Right renal pelvis (tissue), 4 donors: ENCODE measurements around the gene C3orf70. TPM values are rescaled to one million over a fixed set of nuclear protein-coding genes. Genes with fewer than 3 reads are reported as not detected.
"Not testable (repeated sequence)": the region's sequence is repeated elsewhere in the genome, so short reads cannot be mapped to it uniquely, and the experiment has no call there.

Experiments used
- DNase-seq, 4 donors: peaks; one replicate each; pipeline ENCODE4 v3.0.0-alpha.2; 2013; ENCODE audit warnings: low read depth in 4 of 4, low spot score in 3 of 4, missing footprints in 1 of 4
- polyA plus RNA-seq, 4 donors: library from polyadenylated mRNA; unstranded; fragments of 120-200 nt; gene quantifications; one replicate each; pipeline ENCODE4 v1.2.1, GENCODE V29; 2013; ENCODE audit not compliant: insufficient read length in 4 of 4

The C3orf70 gene
- polyA plus RNA-seq, 4 donors, result 7.2 to 9.4 (median 8.9) TPM

DNA sequence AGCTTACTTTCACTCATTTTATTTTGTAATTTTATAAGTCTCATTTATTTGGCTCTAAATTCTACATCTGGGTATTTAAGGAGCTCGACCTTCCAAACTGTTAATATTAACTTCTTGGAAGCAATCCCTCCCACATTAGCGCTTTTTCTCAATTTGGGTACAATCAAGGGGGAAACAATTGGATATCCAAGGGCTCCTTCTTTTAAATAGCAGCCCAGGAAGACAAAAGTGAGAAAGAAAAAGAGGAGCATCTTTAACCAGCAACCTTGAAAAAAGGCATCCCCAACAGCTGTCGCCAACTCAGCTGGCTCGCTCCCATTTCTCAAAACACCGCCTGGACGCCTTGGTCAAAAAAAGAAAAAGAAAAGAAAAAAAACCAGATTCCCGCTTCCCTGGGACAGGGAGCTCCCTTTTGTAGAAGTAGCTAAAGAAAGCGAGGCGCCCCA is 873 bp downstream of the C3orf70 start:
- no peak for DNase-seq

DNA sequence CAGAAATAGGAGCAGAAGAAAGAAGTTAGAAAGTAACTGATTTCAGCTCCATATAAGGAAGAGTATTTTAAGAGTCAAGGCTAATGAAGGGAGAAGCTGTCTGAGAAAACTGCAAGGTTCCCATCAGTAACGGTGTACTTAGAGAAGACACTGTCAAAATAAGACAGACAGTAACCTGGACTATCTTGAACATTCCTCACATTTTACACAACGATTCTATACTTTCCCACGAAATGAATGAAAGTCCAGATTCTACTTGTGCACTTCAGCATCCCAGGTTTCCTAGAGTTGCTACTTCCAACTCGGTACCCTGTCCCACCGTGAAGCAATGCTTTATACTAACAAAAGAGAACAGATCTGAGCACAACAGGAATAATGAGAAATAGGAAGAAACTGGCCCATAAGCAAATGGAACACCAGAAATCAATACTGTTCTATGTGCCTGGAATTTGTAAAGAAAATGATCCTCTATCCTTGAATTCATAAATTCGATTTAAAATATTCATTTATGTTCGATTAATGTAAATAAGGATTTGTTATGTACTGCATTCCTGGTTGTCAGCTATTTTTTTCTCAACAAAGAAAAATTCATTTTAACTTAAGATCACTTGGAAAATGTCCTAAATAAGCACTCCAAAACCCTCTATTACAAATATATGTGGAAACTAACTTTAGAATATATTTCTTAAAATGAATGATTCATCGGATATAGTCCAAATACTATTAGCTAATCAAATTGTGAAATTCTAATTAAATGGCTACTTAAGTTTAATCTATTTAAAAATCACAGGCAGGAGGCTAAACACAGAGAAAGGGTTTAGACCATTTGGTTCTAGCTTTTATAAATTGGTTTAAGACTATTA is 1.5 kb downstream of the C3orf70 start:
- no peak for DNase-seq

DNA sequence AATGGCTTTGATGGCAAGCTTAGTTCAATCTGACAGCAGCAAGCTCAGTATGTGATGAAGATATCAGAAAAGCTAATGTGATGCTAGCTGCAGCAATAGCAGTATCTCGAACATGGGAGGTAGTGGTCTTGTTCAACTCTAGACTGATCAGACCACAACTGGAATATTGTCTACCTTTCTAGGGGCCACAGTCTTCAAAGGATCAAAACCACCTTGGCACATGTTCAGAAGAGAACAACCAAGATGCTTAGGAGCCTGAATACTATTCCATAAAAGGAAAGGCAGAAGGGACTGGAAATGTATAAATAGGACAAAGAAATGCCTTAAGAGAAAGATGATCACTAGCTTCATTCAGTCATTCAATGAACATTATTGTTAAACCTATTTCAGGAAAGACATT is 2.3 kb downstream of the C3orf70 start:
- DNase-seq, result no peak

DNA sequence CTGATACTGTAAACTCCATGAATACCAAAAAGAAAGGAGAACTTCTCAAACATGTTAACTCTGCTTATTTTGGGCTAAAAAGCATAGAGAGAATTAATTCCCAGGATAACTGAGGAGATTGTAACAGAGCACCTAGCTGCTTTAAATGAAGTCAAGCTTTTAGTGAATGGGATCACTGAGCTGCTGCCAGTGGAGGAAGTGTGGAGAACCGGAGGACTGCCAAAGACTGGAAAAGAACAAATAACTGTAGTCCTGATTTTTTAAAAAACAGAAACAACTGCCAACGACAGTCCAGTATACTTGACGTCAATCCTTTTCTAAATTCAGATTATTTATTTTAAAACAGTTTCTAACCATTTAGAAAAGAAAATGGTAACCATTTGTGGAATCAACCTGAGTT is 3.3 kb downstream of the C3orf70 start:
- no peak for DNase-seq

DNA sequence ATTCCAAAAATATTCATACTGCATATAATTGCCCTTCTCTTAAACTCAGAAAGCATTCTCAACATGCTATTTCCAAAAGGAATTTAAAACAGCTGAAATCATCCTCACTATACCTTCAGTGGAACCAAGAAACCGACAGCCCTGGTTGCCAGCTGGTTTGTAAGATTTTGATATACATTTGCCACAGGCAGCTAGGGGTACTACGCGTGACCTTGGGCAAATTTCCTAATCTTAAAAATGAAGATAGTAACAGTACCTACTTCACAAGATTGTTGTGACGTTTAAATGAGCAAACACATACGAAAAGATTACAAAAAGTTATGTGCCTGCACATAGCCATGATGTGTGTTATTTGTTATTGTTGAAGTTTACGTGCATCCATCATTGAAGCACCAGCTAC is 7.3 kb downstream of the C3orf70 start:
- no peak for DNase-seq

DNA sequence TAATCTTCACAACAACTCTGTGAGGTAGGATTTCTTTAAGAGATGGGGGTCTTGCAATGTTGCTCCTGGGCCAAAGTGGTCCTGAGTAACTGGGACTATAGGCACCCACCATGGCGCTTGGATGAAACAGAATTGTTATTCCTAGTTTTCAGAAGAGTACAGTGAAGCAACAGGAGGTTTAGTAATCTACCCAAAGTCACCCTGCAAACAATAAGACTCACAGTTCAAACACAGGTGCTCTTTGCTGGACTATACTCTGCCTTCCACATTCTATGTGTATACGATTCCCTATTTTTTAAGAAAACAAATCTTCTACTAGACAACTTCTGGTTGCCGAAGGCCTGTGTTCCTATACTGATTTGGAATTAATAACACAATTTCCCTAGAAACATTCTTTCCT is 8.1 kb downstream of the C3orf70 start:
- DNase-seq, result no peak

DNA sequence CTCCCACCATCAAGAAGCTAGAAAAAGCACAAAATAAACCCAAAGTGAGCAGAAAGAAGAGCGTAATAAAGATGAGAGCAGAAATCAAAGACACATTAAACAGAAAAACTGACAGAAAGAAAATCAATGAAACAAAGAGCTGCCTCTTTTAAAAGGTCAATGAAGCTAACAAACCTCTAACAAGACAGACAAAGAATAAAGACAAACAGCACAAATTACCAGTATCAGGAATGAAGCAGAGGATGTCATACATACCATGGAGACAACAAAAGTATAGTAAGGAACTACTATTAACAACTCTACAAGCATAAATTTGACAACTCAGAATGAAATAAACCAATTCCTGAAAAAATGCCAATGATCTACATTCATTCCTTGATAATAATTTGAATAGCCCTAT is 15.0 kb downstream of the C3orf70 start:
- DNase-seq, result no peak

DNA sequence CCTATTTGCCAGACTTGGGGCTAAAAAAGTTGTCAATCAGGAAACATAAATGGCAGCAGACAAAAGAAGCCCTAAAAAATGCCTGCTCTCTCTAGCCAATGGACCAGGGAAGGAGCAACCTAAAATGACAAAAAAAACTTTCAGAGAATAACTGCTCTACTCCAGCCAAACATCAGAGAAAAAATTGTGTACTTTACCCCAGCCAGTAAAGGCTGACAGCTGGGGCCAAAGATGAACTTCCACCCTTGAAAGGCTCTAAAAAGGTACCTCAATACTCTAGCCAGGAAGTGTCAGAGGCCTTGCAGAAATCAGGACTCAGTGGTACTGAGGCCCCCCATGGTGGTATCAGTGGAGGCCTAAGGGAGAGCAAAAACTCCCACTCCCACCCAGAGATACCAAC is 18.4 kb downstream of the C3orf70 start:
- DNase-seq, result no peak

DNA sequence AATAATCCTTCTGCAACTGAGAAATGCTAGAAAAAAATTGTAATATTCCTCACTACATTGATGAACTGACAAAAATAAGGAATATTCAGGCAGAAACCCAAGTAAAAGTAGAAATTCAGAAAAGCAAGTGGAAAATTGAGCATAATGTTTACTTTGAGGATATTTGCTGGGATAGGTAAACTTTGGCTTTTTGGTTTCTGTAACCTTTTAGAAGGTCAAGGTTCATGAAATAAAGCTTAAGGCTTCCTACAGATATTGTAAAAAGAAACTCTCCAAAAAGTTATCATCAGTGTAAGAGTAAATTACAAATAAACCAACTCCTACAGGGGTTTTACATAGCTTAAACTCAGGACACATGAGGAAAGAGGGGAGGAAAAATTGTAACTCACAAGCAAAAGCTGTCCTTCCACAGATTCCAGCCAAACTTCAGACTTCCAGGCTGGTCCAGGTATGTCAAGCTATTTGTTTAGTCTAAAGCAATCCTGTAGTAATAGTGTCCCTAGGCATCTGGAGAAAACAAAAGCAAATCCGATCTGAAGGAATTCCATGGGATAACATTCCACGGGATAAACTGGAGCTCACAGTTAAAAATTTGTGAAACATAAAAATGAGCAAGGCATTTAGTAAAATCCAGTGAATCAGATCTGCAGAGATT is 21.1 kb downstream of the C3orf70 start:
- no peak for DNase-seq

DNA sequence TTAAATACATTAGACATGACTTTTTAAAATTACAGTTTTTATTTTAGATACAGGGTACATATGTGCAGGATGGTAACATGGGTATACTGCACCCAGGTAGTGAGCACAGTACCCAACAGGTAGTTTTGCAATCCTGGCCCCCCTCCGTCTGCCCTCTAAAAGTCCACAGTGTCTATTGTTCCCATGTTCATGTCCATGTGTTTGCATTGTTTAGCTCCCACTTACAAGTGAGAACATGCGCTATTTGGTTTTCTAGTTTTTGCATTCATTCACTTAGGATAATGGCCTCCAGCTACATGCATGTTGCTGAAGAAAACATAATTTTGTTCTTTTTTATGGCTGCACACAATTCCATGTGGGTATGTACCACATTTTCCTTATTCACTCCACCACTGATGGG is 23.8 kb downstream of the C3orf70 start:
- DNase-seq, result no peak

DNA sequence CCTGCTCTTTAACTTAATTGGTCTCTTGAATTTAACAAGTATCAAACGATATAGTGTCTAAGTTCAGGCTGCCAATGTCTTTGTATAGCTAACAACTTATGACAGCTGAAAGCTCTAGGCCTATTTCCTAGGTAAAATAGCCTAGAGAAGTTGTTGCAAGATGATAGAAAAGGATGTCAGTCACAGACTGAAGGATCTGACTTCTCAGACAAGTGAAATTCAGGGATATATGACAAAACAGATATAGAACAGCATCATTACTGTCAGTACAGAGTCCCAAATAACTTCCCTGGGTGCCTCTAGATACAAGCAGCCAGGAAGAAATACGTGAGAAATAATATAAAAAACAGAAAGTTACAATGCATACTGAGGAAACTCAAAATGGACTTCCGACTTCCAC is 26.7 kb downstream of the C3orf70 start:
- DNase-seq, result no peak

DNA sequence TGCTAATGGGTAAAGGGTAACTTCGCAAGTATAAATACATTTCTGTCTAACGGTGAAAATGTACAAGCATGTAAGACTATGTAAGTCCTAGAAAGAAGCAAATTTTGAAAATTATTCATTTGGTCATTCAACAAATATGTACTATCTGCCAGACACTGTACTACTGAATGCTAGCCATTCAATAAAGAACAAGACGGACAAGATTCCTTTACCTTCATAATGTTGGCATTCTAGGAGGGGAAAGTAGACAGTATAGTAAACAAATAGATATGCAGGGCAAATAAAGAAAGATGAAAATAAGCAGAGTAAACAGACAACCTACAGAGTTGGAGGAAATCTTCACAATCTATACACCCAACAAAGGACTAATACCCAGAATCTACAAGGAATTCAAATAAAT is 32.7 kb downstream of the C3orf70 start:
- no peak for DNase-seq

DNA sequence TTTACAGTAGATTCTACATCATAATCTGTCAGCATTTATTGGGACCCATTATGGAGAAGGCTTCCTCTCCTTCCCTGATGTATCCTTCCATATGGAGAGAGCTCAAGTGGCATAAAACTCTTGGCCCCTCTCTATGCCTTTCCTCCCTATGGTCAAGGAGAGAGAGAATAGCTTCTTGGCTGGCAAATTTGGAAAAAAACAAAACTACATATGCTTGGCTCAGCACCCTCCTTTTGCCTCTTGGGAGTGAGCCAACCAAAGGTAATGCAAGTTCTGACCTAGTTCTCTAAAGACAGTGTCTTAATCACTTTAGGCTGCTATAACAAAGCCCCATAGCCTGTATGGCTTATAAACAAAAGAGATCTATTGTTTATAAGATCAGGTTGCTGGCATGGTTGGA is 37.5 kb downstream of the C3orf70 start:
- no peak for DNase-seq

DNA sequence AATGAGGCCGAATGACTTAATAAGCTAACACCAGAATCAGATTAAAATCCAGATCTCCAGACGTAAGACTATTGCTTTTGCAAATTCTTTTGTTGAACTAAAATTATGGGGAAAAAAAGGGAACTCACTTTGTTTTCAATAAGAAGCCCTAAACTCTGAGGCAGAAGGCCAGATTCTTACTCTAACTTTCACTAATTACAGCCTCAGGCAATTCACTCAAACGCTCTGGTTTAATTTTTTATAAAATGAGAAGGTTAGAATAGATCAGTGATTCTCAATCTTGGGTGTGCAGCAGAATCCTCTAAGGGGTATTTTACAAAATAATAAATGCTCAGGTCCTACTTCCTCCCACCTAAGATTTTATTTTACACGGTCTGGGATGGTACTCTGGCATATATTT is 38.1 kb downstream of the C3orf70 start:
- no peak for DNase-seq

DNA sequence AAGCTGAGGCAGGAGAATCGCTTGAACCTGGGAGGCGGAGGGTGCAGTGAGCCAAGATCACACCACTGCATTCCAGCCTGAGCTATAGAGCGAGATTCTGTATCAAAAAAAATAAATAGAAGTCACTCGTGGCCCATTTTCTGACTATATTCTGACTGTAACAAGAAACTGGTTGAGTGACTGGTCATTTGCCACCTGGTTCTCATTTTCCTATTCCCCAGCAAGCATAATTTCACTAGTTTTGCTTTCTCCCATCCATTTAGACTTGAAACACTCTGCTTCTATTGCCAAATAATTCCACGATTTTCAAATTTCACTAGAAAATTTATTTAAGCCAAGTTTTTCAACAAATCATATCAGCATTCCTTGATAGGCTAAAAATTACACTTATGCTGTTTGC is 40.7 kb downstream of the C3orf70 start:
- no peak for DNase-seq

DNA sequence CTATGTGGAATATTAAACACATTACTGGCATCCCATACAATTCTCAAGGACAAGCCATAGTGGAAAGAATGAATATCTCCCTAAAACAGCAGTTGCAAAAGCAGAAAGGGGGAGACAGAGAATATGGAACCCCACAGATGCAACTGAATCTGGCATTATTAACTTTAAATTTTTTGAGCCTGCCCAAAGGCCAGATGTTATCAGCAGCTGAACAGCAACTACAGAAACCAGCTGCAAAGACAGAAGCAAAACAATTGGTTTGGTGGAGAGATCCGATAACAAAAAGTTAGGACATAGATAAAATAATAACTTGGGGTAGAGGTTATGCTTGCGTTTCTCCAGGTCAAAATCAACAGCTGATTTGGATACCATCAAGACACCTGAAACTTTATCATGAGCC is 43.8 kb downstream of the C3orf70 start:
- not testable (repeated sequence) for DNase-seq

DNA sequence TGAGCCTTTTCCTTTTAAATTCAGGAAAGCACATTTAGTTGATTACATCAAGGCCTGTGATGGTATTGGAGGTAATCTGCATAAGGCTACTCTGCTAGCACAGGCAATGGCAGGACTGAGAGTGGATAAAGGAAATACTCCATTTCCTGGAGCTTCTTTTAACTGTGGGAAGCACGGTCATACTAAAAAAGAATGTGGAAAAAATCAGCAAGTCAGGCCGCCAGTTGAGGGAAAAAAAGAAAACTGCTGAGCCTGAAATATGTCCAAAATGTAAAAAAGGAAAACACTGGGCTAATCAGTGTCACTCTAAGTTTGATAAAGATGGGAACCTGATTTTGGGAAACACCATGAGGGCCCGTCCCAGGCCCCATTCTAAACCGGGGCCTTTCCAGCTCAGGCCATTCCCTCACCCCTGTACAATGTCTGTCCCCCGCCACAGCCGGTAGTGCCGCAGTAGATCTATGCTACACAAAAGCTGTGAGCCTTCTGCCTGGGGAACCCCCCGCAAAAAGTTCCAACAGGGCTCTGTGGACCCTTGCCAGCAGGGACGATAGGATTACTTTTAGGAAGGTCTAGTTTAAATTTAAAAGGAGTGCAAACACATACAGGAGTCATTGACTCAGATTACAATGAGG is 46.5 kb downstream of the C3orf70 start:
- DNase-seq, result not testable (repeated sequence)

DNA sequence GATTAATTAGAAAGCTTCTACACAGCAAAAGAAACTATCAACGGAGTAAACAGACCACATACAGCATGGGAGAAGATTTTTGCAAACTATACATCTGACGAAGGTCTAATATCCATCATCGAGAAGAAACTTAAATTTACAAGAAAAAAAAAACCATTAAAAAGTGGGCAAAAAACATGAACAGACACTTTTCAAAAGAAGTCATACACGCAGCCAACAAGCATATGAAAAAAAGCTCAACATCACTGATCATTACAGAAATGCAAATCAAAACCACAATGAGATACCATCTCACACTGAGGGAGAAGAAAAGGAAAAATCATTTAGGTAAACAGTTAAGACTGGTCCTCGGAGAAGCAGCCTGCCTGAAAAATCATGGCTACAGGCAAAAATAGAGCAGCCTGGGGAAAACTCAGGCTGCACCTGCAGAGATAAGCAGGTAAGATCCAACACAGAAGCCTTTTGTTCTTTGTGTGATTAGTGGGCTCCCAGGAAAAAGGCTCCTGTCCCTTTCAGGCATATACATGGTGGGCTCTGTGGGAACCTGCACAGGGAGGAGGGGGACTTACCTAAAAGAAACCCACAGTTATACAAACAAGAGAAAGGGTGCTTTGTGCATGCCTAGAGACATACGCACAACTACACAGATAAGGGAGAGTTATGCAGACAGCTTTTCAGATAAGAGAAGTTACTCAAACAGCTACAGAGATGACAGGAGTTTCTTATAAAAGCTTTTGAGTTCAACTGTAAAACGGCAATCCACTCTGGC is 49.3 kb downstream of the C3orf70 start:
- DNase-seq, result no peak

DNA sequence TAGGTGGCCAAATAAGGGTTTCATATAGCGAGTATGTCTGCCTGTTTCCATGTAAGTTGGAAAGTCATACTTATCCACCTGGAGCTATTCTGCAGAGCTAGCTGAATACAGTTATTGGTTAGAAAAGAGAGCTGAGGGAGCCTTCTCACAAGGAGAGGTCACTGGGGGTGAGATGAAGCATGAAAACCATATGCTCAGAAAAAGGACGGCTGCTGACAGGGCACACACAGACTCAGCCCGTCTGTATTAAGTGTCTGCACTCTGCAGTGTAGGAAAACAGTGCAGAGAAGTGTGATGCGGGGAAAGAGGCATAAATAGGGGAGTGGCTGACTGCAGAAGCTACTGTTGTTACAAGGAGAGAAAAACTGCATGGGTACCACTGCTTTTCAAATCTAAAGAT is 58.2 kb downstream of the C3orf70 start:
- no peak for DNase-seq

DNA sequence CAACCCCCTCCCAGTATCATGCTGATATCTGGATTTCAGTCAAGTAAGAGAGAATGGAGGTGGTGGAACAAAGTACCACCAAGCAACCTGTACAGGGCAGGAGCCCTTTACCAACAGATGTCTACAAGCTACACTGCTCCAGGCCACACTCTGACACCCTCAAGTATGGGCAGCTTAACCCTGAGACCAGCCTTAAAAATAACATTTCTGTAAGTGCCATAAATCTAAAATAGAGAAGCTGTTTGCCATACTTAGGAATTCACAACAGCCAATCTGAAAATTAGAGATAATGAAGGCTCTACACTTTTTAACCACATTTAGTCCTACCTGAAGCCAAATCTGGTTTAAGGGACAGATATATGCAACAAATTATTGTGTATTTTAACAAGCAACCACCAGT is 59.7 kb downstream of the C3orf70 start:
- no peak for DNase-seq

DNA sequence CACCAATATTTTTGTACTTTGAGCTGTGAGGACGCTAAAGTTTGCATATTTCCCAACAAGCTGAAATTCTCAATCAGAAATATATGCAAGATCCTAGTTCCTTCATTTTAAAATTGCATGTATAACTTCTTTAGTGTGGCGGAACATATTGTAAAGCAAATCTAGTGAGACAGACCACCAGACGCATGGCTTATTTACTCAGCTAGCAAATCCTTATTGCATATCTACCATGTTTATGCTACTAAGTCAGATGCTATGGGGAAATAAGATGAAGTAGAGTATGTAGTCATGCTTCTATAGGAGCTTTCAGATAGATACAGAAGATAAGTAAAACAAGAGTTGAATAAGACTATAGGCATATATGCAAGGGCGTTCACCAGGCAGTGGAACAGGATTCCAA is 62.0 kb downstream of the C3orf70 start:
- no peak for DNase-seq
